CD4-positive, alpha-beta T cell treated with Interferon gamma for 1 hour (primary cell): Measurements from ENCODE around the gene OPRD1.
"Not testable (repeated sequence)": the region's sequence is repeated elsewhere in the genome, so short reads cannot be mapped to it uniquely, and the experiment has no call there.

Experiments used
- DNase-seq: peaks from one replicate; pipeline ENCODE4 v3.0.0-alpha.2; 2020

OPRD1 gene

DNA sequence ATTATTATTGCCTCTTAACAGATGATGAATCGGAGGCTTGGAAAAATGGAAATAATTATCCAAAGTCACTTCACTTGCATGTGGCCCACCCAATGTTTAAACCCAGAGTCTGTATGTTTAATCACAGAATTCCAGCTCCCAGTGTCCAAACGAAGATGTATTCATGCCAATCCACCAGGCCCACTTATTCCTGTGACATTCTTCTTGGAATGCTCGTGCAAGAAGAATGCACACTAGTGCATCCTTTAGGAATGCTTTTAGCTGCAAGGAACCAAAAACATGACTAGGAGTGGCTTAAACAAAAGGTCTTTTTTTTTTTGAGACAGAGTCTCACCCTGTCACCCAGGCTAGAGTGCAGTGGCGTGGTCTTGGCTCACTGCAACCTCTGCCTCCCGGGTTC, 8.9 kb upstream of the OPRD1 start:
- no peak for DNase-seq

DNA sequence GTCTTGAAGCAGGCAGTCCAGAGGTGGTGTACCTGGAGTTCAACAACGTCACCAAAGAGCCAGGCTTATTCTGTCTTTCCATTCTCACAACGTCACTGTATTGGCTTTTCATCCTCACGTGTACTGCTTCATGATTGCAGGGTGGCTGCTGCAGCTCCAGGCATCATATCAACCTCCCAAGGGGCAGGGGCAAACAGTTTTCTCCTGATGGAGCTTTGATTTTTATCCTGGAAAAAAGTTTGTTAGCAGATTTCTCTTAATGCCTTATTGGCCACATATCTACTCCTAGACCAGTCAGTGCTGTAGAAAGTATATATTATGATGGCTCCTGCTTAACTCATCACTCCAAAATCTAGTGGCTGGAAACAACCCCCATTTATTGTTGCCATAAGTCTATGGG, 8.3 kb upstream of the OPRD1 start:
- no peak for DNase-seq

DNA sequence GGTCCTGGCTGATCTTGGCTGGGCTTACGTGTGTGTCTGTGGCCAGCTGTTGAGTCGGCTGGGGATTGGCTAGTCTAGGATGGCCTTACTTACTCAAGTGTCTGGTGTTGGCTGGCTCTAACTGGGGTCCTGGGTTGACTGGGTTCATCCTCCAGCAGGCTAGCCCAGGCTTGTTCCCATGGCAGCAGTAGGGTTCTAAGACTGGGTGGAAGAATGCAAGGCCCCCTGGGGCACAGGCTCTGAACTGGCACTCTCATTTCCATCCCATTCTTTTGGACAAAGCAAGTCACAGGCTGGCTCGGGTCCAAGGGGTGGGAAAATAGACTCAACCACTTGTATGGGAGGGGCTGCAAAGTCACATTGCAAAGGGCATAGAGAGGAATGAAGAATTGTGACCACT, 7.9 kb upstream of the OPRD1 start:
- no peak for DNase-seq

- no peak for DNase-seq
These were observed 4.9 kb upstream of the OPRD1 start for GRCh38 chr1:28807046-28807445.

DNA sequence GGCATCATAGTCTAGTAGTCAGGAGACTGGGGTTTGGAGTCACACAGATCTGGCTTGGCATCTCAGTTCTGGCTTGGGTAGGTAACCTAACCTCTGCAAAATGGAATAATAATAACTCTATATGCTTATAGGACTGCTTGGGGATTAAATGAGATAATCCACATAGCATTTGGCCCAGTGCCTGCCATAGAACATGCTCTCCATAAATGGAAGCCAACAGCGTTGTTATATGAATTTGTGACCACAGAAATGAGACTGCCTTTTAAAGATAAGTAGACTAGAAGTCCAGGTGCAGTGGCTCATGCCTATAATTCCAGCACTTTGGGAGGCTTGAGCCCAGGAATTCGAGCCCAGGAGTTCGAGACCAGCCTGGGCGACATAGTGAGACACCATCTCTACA, 4.0 kb upstream of the OPRD1 start:
- DNase-seq: no peak

DNA sequence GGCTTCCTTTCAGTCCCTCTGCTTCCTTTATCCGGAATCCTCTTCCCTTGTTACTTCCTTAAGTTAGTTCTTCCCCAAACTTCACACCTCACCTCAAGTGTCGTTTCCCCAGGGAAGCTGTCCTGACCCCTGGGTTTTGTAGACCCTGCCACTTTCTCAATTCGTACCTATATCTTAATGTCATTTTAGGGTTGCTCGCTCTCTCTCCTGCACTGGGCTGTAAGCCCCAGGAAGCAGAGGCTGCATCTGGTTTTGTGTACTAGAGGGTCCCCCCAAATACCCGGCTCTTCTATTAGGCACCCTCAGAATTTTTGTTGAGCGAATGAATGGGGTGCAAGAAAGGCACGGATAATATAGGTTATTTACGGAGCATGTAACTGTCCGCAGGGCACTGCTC, 603 bp upstream of the OPRD1 start:
- no peak for DNase-seq

GRCh38 chr1:28812669-28813468, 899 bp downstream of the OPRD1 start:
- no peak for DNase-seq

DNA sequence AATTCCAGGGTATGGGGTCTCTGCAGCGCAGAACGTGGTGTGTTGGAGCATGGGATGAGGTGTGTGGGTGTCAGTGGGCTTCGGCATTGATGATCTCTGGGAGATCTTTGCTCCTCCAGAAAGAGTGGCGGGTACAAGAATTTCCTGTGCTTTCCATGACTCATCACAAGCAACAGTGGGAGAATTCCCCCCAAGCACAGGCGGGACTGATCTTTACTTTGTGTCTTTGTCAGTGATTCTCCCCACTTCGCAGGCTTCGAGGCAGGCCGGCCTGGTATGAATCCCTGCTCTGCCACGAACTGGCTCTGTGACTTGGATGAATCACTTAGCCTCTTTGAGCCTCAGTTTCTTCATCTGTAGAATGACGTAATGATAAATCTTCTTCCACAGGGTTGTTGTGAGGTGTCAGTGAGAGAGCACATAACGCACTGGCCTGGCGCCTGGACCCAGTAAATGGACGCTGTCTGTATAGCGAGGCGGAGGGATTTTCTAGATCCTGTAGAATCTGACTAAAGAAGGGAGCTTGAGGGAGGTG, 2.0 kb downstream of the OPRD1 start:
- no peak for DNase-seq

DNA sequence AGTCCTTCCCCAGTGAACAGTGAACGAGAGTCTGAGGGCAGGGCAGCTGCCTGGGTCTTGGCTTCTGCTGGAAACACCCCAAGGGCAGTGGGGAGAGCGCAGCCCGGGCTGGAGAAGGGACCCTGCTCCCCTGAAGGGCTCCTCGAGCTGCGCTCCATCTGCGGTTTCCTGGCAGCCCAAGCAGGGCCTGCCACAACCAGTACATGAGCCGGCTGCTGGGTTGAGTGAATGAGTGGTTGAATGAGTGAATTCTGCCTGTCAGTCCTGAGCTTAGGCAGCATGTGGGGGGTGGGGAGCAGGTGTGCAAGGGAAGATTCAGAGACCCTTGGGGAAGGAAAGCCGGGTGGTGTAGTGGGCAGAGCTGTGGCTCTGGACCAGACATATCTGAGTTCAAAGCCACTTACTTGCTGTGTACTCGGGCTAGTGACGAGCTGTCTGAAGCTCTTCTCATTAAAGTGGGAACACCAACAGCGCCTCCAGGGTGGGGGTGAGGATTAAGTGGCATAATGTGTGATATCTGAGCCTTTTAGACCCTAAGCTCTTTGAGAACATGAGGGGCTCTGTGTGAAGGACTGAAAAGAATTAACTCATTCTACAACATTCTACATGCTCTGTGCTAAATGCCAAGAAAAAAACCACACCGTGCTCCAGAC, 3.7 kb downstream of the OPRD1 start:
- no peak for DNase-seq

DNA sequence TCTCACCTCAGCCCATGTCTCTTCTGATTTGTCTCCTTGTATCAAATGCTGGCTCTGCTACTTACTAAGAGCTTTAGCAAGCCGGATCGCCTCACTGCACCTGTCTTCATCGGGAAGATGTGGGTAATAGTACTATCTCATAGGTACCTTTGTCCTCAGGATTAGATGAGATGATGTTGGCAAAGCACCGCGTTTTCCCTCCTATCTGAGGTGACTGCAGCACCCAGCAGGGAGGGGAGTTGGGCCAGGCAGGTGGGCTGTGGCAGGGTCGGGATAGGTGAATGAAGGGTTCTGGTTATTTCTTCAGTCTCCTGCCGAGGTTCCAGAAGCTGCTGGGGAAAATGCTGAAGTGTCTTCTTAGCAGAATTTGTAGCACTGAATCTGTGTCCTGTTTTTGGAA, 5.2 kb downstream of the OPRD1 start:
- no peak for DNase-seq

DNA sequence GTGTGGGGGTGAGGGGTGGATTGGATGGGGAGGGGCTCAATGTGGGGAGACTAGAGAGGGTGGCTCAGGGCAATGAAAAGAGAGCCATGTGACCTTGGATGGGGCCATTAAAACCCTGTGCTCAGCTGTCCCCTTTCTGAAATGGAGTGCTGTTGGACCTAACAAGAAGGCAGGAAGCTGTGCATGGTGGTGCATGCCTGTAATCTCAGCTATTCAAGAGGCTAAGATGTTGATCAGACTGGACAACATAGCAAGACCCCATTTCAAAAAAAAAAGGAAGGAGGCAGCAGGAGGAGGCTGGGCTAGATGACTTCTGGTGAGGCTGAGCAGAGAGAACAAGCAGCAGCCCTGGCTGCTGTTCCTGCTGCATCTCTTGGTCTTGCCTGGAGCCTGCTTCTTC, 7.0 kb downstream of the OPRD1 start:
- DNase-seq: no peak

DNA sequence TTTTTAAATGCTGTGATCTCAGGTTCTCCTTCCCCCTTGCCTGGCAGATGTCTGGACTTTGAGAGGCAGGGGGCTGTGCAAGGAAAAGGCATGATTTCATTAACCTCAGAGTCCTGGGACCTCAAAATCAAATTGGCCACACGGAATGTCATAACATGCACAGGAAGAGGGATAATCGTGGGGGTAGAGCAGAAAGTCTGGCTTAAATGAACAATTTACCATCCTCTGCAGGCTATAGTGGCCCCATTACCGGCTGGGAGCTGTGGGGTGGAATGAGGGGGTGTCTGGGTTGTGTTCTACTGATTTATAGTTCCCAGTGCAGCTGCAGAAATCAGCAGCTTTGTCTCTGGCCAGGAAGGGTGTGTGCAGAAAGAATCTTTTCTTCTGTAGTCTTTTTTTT, 10.8 kb downstream of the OPRD1 start:
- DNase-seq: no peak

DNA sequence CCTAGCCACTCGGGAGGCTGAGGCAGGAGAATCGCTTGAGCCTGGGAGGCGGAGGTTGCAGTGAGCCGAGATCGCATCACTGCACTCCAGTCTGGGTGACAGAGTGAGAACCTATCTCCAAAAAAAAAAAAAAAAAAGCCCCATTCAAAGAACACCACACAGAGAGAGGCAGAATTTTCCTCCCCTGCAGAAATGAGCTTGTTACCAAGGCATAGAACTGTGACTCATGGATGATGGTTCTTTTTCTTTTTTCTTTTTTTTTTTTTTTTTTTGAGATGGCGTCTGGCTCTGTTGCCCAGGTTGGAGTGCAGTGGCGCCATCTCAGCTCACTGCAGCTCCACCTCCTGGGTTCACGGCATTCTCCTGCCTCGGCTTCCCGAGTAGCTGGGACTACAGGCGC, 12.1 kb downstream of the OPRD1 start:
- not testable (repeated sequence) for DNase-seq

GRCh38 chr1:28828227-28828858, 16.4 kb downstream of the OPRD1 start:
- DNase-seq: not testable (repeated sequence)

DNA sequence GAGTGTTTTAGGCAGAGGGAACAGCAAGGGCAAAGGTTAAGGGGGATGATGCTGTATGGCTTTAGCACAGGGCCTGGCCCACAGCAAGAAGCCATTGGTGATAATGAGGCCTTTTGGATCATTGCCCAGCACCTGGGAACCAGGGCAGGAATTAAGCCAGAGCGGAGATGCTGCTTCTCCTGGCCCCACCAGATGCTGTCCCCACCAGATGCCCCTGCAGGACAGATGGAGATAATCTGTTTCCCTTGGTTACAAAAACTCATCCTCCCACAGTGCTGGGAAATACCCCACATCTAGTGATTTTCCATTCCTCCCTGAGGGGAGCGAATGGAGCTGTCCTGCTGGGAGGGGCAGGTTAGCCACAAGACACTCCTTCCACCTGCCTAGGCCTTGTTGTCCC, 18.8 kb downstream of the OPRD1 start:
- DNase-seq: no peak

GRCh38 chr1:28832966-28833365, 21.0 kb downstream of the OPRD1 start:
- DNase-seq: no peak

DNA sequence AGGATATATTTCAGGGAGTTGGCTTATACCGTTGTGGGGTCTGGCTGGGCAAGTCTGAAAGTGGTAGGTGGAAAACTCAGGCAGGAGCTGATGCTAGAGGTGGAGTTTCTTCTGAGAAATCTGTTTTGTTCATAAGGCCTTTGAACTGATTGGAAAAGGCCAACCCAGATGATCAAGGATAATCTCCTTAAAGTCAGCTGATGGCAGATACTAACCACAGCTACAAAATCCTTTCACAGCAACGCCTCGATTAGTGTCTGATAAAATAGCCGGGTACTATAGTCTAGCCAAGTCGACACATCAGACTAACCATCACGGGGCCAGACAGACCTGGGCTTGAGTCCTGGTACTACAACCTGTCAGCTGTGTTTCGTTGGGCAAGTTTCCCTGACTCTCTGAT, 21.4 kb downstream of the OPRD1 start:
- DNase-seq: no peak

GRCh38 chr1:28835237-28835650, 23.3 kb downstream of the OPRD1 start:
- no peak for DNase-seq

- DNase-seq: no peak
These were observed 24.5 kb downstream of the OPRD1 start for GRCh38 chr1:28836421-28836956.

DNA sequence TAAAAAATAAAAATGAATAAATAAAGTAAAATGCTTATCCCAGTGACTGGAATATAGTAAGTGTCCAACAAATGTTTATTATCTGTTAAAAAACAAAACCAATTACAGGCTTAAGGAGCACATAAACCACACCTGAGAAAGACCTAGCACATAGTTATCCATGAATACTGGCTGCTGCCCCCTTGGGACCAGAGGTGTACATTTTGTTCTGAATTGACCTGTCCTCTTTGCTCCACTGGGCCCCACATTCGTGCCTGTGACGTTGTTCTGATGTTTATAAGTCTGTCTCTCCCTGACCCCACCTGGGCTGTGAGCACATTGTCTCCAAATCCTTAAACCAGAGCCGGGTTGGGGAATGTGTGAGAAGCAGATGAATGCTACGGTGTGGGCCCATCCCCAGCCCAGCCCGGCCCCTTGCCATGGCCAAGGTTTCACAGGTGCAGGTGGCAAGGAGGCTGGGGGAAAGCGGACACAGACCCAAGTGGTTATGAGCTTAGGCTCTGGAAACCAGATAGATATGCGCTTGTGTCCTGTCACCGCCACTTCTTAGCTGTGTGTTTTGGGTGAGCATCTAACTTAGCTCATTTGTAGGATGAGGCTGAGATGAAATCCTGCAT, 29.1 kb downstream of the OPRD1 start:
- DNase-seq: no peak

- no peak for DNase-seq
These were observed 34.0 kb downstream of the OPRD1 start for GRCh38 chr1:28845786-28846543.

DNA sequence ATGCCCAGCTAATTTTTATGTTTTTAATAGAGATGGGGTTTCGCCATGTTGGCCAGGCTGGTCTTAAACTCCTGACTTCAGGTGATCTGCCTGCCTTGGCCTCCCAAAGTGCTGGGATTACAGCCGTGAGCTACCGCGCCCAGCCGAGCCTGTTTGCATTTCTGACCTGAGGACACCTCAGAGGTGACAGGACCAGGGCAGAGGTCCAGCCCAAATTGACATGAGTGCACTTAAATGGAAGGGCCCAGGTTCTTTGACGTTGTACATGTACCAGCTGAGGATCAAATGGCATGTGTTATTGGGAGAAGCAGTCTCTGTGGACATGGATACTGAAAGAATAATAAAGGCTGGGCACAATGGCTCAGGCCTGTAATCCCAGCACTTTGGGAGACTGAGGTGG, 35.2 kb downstream of the OPRD1 start:
- not testable (repeated sequence) for DNase-seq
